Renal cortical epithelial cell (primary cell): ENCODE measurements around the gene TTC28. TPM values are rescaled to one million over a fixed set of nuclear protein-coding genes. Genes with fewer than 3 reads are reported as not detected.

ENCODE experiments used
- DNase-seq: peaks from one replicate; pipeline ENCODE4 v3.0.0-alpha.2; 2011; ENCODE audit warnings: low read depth
- total RNA-seq: library from RNA; depleted of rRNA; stranded (reverse); fragments of >200 nt; gene quantifications from 2 replicates; pipeline ENCODE4 v1.2.3, GENCODE V29; 2014

TTC28 gene
- total RNA-seq, 1 donor from 2014 or later, result 28.3 TPM

GRCh38 chr22:28279888-28280287 is 399.8 kb downstream of the TTC28 start:
- DNase-seq, result no peak

- no peak for DNase-seq
Measured at GRCh38 chr22:28269277-28269676, 410.4 kb downstream of the TTC28 start.

GRCh38 chr22:28268850-28269249 is 410.8 kb downstream of the TTC28 start:
- no peak for DNase-seq

- DNase-seq, result peak; percentile 57
Measured at GRCh38 chr22:28268171-28268570, 411.5 kb downstream of the TTC28 start.

GRCh38 chr22:28260619-28261018 is 419.0 kb downstream of the TTC28 start:
- no peak for DNase-seq

- no peak for DNase-seq
Measured at GRCh38 chr22:28259774-28260312, 419.8 kb downstream of the TTC28 start.

- DNase-seq, result no peak
Measured at GRCh38 chr22:28254396-28254795, 425.2 kb downstream of the TTC28 start.

- no peak for DNase-seq
Measured at GRCh38 chr22:28252539-28252938, 427.1 kb downstream of the TTC28 start.

GRCh38 chr22:28250036-28250695 is 429.5 kb downstream of the TTC28 start:
- DNase-seq, result no peak

- DNase-seq, result no peak
Measured at GRCh38 chr22:28249402-28249801, 430.2 kb downstream of the TTC28 start.

- no peak for DNase-seq
Measured at GRCh38 chr22:28247667-28248363, 431.8 kb downstream of the TTC28 start.

- DNase-seq, result no peak
Measured at GRCh38 chr22:28247136-28247535, 432.5 kb downstream of the TTC28 start.

- peak; percentile 58 for DNase-seq
Measured at GRCh38 chr22:28246397-28246796, 433.2 kb downstream of the TTC28 start.

GRCh38 chr22:28245579-28246224 is 433.9 kb downstream of the TTC28 start:
- peak; percentile 71 for DNase-seq

GRCh38 chr22:28244757-28245156 is 434.9 kb downstream of the TTC28 start:
- no peak for DNase-seq

- DNase-seq, result peak; percentile 69
Measured at GRCh38 chr22:28243539-28243938, 436.1 kb downstream of the TTC28 start.

GRCh38 chr22:28241656-28242290 is 437.9 kb downstream of the TTC28 start:
- DNase-seq, result no peak

- no peak for DNase-seq
Measured at GRCh38 chr22:28239941-28240340, 439.7 kb downstream of the TTC28 start.

- no peak for DNase-seq
Measured at GRCh38 chr22:28237783-28238182, 441.9 kb downstream of the TTC28 start.

GRCh38 chr22:28237112-28237511 is 442.5 kb downstream of the TTC28 start:
- no peak for DNase-seq

GRCh38 chr22:28232204-28232603 is 447.4 kb downstream of the TTC28 start:
- DNase-seq, result no peak

GRCh38 chr22:28231441-28231840 is 448.2 kb downstream of the TTC28 start:
- DNase-seq, result peak; percentile 92
